HG02884 (cell line): Measurements from ENCODE around the gene TYW1.
"Not testable (repeated sequence)": the region's sequence is repeated elsewhere in the genome, so short reads cannot be mapped to it uniquely, and the experiment has no call there.

Experiments
- ATAC-seq: cut with Tn5 transposase; IDR thresholded peaks from one replicate; pipeline ENCODE4 v1.9.1; 2021; ENCODE audit warnings: mild to moderate bottlenecking, moderate library complexity; ENCODE audit not compliant: unreplicated experiment

The TYW1 gene

DNA sequence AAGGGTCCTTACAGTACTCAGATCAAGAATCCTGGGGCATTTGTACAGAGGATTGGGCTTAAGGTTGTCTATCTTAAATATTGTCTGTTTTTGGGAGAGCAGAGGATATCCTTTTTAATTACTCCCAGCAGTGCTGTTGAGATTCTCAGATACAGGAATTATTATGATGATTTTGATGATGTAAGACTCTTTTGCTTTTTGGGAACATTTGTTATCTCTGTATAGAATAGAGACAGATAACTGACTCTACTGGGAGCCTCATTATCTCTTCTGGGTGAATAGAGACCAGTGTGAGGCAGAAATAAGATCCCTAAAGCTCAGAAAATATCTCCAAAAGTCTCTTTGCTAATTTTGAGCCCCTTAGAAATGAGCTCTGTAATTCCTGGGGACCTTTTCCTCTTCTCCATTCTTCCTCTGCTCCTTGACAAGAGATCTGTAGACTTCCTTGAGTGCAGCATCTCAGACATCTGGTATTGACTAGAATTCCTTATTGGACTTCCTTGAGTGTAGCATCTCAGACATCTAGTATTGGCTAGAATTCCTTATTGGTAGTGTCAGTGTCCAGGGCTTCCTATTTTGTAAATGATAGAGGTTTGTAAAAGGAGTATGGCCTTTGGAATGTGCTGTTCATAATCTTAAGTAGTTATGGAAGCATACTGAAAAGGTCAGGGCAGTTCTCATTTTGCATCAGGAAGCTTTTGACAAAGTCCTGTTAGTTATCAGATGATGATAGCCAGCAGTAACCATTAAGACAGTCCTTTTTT is 118.0 kb downstream of the TYW1 start:
- ATAC-seq, result not testable (repeated sequence)

DNA sequence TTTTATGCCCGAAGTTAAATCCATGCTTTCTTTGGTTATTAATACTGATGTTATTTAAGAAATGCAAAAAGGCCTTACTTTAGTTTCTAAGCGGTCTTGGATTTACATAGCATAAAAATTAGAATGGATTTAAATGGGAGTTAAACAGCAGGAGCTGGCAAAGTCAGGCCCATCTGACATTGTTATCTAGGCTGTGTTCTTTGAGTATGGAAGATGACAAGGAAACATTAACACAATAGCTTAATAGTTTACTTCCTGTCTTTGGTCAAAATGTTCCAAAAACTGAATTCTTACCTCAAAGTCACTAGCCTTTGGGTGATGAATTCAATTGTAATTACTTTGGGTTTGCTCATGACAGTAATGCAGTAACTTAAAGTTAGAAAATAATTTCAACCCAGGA is 123.9 kb downstream of the TYW1 start:
- not testable (repeated sequence) for ATAC-seq

DNA sequence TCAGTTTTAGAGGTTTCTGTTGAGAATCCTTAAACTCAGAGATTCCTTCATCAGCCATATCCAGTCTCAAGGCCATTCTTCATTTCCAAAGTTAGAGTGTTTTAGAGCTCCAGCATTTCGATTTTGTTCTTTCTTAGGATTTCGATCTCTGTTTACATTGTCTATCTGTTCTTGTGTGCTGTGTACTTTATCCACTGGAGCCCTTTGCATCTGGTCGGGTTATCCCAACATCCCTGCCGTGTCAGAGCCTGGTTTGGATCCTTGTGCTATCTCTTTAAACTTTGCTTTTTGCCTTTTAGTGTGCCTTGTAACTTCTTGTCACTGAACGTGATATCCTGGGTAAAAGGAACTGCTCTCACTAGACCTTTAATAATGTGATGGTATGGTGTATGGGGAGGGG is 131.6 kb downstream of the TYW1 start:
- ATAC-seq, result not testable (repeated sequence)

DNA sequence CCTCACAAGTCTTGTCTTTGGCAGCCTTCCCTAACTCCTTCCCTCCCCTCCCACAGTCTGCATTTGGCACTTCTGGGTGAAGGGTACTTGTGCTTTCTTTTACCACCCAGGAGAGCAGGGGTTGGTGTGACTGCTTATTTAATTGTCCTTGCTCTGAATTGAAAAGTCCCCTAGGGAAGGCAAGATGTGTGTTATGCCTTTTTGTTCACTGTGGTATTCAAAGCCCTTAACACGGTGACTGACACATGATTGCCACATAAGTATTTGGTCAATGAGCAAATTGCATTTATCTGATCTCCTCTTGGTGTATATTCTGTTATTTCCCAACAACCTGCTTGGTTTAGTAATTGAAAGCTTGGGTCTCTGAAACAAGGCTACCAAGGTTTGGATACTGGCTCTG is 134.1 kb downstream of the TYW1 start:
- ATAC-seq, result not testable (repeated sequence)

DNA sequence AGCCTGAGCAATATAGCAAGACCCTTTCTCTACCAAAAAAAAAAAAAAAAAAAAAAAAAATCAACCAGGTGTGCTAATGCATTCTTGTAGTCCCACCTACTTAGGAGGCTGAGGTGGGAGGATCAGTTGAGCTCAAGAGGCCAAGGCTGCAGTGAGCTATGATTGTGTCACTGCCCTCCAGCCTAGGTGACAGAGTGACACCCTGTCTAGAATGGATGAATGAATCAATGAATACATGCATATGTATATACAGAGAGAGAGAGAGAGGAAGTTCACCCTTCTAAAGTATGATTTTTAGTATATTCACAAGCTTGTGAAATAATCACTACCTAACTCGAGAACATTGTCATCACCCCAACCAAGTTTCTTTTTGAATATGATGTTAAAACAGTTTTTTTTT is 138.3 kb downstream of the TYW1 start:
- ATAC-seq, result not testable (repeated sequence)

DNA sequence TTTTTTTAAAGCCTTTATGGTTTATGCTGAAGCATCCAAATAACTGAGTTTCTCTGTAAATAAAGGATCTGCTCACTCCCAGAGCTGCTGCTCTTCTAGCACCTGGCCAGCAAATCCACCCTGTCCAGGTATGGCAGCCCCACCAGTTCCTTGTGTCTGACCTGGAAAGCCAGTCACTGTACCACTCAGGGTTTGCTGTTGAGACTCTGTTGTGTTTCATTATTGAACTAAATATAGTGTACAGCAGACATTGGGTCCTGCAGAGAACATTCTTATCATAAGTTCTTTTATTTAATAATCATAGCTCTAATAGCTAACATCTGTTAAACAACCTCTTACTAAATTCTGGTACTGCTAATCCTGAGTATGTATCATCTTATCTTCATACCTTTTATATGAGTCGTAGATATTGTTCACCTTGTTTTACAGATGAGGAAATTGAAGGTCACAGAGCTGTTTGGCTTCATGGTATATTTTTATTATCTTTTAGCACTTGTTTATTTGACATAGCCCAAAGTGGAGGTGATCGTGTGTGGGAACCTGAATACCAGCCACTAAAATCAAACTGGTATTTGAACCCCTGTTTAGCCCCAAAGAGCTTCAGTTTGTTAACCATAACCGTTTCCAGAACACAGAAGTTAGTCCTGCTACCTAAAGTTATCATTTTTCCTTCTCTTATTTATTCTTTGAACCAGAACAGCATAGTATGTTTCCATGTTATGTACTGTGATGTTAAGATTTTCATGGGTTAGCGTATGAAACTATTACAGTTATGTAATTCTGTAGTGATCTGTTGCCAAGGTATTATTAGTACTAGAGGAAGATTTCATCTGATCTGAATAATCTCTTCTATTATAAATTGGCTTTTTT is 139.2 kb downstream of the TYW1 start:
- not testable (repeated sequence) for ATAC-seq

DNA sequence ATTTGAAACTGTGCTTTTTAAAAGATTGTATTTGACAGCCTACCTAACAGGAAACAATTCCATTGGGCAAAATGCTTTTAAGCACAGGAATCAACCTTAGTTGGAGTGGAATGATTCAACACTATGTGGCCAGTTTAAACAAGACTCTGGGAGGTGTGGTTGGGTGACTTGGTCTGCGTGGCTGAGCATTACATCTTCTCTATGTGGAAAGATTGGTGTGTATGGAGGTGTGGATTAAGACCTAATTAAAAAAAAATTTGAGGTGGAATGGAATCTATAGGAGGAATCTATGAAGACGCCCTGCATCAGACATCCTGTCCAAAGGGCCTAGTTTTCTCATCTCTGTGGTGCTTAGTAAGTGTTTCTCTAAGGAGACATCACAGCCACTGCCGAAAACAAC is 140.9 kb downstream of the TYW1 start:
- ATAC-seq, result not testable (repeated sequence)

DNA sequence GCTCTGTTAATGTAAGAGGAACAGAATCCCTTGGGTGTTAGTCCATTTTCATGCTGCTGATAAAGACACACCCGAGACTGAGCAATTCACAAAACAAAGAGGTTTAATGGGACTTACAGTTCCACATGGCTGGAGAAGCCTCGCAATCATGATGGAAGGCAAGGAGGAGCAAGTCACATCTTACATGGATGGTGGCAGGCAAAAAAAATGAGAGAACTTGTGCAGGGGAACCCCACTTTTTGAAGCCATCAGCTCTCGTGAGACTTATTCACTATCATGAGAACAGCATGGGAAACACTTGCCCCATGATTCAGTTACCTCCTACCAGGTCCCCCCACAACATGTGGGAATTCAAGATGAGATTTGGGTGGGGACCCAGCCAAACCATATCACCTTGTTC is 143.2 kb downstream of the TYW1 start:
- ATAC-seq, result not testable (repeated sequence)

DNA sequence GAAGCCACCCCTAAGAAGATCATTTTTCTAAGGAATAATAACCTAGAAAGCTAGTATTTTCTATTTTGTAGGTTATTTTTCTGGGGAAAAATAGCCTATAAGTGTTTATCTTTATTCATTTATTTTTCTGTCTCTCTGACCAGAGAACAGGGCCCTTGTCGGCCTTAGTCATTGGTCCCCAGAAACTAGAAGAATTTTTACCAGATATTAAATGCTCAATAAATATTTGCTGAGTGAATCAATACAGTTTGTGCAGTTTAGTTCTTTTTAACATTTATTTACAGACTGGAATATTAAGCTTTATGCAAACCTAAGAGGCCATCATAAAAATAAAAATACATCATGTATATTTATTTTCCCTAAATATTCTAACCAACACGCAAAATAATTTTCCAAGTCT is 144.4 kb downstream of the TYW1 start:
- ATAC-seq, result not testable (repeated sequence)

DNA sequence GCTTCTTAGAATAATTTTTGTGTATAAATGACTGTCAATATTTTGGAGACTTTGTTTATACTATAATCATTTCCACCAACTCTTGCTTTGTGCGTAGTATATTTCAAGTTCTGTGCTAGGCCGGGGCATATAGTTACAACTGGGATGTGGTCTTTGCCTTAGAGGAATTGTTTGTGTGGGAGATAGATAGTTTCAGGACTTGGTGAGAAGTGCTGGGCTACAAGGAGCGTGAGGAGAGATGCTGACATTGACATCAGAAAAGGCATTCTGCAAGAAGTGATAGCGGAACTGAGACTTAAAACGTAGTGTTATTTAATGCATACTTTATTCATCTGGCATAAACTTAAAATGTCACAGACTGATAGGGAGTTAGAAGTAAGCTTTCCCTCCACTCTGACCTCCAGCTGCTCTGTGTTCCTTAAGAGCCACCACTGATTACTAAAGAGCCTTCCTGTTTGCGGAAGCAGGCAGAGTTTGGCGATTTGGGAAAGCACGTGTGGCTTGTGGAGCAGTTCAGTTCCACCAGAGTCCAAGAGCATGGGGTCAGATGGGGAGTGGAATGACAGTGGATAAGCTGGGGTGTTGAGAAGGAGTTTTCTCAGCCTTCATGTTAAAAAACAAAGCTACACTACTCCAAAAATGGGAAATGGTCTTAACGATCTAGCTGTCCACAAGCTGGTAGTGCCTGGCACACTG is 146.6 kb downstream of the TYW1 start:
- not testable (repeated sequence) for ATAC-seq

DNA sequence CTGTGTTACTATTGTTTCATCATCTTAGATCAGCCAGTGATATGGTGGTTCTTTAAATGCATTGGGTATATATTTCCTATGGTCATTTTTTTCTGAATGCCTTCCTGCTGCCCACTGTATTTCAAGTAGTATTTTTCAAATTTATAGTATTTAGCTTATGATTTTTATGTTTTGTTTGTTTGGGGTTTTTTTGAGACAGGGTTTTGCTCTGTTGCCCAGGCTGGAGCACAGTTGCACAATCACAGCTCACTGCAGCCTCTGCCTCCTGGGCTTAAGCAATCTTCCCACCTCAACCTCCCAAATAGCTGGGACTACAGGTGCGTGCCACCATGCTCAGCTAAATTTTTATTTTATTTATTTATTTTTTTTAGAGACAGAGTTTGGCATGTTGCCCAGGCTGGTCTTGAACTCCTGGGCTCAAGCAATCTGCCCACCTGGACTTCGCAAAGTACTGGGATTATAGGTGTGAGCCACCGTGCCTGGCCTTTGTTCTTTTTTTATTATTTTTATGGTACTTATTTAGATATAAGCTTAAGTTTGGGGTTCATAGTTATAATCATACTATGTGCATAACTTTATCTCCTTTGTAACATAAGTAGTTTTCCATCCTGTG is 149.1 kb downstream of the TYW1 start:
- ATAC-seq, result not testable (repeated sequence)

DNA sequence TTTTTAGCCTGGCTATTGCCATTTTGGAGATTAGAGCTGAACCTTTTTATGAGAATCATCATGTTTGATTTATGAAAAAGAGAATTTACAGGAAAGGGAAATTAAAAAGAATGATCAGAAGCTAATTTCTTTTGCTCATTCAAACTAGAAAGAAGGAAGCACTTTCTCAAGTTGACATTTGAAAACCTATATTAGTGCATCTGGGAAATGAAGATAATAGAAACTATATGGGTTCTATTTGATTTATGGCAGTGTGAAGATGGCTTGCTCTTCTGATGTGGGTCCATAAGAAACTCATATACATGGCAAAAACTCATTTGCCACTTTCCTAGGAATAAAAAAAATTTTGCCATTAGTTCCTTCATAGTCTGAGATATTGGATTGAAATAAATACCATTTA is 152.5 kb downstream of the TYW1 start:
- ATAC-seq, result not testable (repeated sequence)

DNA sequence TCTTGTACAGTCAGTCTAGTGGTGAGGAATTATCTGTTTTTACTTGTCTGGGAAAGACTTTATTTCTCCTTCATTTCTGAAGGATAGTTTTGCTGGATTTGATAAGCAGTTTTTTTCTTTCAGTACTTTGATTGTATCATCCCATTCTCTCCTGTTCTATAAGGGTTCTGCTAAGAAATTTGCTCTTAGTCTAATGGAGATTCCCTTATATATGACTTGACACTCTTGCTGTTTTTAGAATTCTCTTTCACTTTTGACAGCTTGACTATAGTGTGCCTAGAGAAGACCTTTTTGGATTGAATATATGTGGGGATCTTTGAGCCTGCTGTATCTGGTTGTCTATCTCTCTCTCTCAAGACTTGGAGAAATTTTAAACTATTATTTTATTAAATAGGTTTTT is 157.7 kb downstream of the TYW1 start:
- ATAC-seq, result not testable (repeated sequence)

DNA sequence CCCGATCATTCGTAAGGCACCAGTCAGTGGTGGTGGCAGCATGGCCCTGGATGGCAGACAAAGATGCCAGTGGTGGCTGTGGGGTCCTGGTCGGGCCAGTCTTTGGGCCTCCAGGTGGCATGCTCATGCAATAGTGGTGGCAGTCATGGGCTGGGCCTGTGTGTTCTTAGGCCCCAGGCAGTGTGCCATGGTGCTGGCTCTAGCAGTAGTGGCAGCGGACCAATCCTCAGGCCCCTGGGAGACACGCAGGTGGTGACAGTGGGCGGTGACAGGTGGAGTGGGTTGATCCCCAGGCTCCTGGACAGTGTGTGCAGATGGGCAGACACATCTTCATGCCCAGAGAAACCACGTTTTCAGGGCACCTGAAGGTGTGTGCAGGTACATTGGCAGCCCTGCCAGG is 159.4 kb downstream of the TYW1 start:
- ATAC-seq, result not testable (repeated sequence)

DNA sequence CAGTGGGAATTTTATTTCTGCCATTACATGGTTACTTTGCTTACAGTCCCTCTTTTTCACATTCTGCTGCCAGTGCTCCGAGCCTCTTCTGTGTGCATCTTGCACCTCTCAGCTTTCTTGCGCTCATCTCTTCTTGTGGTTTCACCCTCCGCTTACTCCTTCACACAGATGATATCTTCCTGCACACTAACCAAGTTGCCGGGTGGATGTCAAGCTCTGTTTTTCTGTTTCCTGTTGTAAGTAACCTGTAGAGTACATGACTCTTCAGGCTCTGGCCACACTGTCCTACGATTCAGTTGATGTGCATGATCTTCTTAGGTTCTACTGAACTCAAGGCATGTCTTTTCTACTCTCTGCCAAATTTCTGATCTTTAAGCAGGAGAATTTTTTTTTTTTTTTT is 166.7 kb downstream of the TYW1 start:
- peak; percentile 74 for ATAC-seq

DNA sequence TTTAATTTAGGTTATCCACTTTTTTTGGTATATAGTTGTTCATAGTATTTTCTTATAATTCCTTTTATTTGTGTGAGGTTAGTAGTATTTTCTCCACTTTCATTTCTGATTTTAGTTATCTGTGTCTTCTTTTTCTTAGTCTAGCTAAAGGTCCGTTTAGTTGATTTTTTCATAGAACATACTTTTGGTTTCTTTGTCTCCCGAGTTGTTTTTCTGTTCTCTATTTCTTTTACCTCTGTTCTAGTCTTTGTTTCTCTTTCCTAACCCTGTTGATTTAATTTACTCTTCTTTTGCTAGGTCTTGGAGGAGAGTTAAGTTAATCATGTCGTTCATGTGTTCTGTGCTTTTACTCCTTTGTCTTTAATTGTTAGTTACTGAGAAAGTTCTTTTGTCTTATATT is 174.5 kb downstream of the TYW1 start:
- ATAC-seq, result not testable (repeated sequence)

DNA sequence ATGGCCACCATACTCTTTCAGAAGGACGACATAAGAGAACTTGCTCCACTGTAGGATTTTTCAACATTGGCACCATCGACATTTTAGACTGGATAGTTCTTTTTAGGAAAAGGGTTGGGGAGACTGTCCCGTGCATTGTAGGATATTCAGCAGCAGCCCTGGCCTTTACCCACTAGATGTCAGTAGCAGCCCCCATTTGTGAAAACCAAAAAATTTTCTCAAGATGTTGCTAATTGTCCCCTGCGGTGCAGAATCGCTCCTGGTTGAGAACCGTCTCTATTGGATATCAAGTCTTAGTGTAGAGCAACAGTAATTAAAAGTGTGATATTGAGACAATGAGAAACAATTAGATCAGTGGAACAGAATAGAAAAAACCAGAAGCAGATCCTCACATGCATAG is 180.1 kb downstream of the TYW1 start:
- ATAC-seq, result peak; percentile 68

DNA sequence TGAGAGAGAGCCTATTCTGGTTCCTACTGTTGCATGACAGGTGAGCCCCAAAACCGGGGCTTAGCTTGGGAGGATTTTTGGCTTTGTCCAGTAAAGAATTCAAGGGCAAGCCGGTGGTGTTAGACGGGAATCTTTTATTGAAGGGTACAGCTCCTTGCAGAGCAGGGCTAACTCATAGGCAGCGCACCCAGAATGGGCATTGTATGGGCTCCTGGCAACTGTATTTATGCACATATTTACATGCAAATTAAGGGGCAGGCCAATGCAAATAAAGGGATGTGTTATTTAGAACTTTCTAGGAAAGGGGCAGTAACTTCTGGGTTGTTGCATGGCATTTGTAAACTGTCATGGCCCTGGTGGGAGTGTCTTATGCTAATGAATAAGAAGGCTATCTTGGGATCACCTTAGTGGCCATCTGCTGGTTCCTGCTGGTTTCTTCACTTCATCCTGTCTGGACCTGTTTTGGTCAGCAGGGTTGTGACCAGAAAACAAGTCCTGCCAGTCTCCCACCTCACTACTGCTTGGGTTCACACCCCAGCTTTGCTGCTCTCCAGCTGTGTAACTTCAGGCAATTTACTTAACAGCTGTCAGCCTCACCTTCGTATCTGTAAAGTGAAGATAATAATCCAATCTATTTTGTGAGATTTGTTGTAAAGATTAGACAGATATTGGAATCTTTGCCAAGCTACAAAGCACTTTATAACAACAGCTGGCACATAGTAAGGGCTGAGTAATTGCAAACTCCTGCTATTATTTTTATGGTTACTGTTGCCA is 182.5 kb downstream of the TYW1 start:
- ATAC-seq, result not testable (repeated sequence)

DNA sequence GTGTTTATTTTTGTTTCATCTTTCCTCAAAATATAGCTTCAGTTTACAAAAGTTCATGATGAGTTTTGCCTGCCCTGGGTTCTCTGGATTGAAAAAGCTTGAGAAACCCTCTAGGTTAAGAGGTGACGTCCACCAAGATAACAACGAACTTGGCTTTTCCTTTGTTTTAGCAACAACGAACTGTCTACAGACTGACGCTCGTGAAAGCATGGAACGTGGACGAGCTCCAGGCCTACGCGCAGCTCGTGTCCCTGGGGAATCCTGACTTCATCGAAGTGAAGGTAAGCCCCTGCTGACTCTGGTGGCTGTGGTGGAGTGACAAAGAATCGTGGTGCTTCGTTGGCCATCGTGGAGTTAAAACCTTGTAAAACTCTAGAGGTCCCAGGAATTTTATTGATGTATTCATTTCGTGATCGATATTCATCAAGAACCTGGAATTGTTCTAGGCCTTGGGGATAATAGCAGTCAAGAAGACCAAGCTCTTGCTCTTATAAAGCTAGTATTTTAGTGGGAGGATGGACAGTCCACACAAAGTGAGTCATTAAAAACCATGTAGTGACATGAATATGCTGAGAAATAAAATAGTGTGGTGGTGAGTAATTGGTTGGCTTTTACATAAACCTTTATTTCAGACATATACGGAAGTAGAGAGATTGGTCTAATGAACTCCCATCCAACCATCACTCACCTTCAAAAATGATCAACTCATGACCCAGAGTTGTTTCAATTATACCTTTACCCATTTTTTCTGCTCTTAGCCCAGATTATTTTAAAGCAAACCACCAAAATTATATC is 186.5 kb downstream of the TYW1 start:
- ATAC-seq, result not testable (repeated sequence)
